Thymus (tissue), 11 donors: ENCODE results near the gene GRIK2. TPM values are rescaled to one million over a fixed set of nuclear protein-coding genes. Genes with fewer than 3 reads are reported as not detected.

Source experiments
- DNase-seq, 9 donors: peaks; one replicate each; pipeline ENCODE4 v3.0.0-alpha.2; 2013; ENCODE audit warnings: low spot score in 9 of 9, low read depth in 6 of 9, missing footprints in 1 of 9
- H3K27ac ChIP-seq, 2 donors: one replicate each; pipeline ENCODE4 v1.5.1; 2013; ENCODE audit warnings: control low read depth in 1 of 2, low read depth in 1 of 2, low read length in 1 of 2, mild to moderate bottlenecking in 1 of 2, moderate library complexity in 1 of 2
- H3K27me3 ChIP-seq, 2 donors: one replicate each; pipeline ENCODE4 v1.5.1; 2013; ENCODE audit warnings: low read length in 1 of 2; ENCODE audit not compliant: control insufficient read depth in 2 of 2, insufficient read depth in 1 of 2
- H3K36me3 ChIP-seq, 2 donors: one replicate each; pipeline ENCODE4 v1.5.1; 2013; ENCODE audit warnings: low read length in 1 of 2, mild to moderate bottlenecking in 1 of 2, moderate library complexity in 1 of 2; ENCODE audit not compliant: control insufficient read depth in 2 of 2, insufficient read depth in 2 of 2
- H3K4me1 ChIP-seq, 2 donors: one replicate each; pipeline ENCODE4 v1.5.1; 2013; ENCODE audit warnings: low read length in 2 of 2; ENCODE audit not compliant: control insufficient read depth in 2 of 2, insufficient read depth in 2 of 2
- H3K4me3 ChIP-seq, 2 donors: one replicate each; pipeline ENCODE4 v1.5.1; 2013; ENCODE audit warnings: low read length in 2 of 2, control low read depth in 1 of 2, mild to moderate bottlenecking in 1 of 2
- H3K9me3 ChIP-seq, 2 donors: one replicate each; pipeline ENCODE4 v1.5.1; 2013; ENCODE audit warnings: low read length in 1 of 2, mild to moderate bottlenecking in 1 of 2; ENCODE audit not compliant: control insufficient read depth in 2 of 2, insufficient read depth in 1 of 2
- WGBS: extraction: QIAGEN DNeasy Blood & Tissue Kit; methylation state at CpG from one replicate; pipeline ENCODE4 v1.1.7; 2013; 5-methylcytosine and 5-hydroxymethylcytosine counted together
- polyA plus RNA-seq: library from polyadenylated mRNA; stranded (reverse); fragments of 200-250 nt; gene quantifications from one replicate; pipeline ENCODE4 v1.2.3, GENCODE V29; 2013
- total RNA-seq: library from RNA; stranded (reverse); fragments of 120-200 nt; gene quantifications from one replicate; pipeline ENCODE4 v1.2.4, GENCODE V29; 2013
- donor health status: healthy.

GRIK2 gene
- total and polyA plus RNA-seq, 2 donors, result under 0.01 to 0.18 TPM

DNA sequence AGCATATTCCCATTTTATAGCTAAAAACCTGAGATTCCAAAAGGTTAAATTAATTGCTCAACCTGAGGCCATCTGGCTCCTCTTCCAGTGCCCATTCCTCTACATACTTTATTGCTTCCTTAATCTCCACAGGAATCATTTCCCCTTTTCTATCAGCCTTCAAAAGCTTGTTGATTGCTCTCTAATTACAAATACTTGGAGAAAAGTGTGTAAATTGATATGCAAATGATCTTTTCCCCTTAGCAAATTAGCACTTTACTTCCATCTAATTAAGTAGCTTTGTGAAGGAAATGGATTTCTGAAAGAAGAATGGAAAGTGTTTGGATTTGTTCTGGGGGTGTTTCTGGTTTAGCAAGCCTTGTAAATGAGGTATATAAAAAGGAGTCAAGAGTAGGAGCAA lies 323.3 kb downstream of the GRIK2 start:
- no peaks in the 10 kb centered on the region for H3K27me3 ChIP-seq
- H3K36me3 ChIP-seq, result no peaks in the 10 kb centered on the region
- DNase-seq, result no peak

DNA sequence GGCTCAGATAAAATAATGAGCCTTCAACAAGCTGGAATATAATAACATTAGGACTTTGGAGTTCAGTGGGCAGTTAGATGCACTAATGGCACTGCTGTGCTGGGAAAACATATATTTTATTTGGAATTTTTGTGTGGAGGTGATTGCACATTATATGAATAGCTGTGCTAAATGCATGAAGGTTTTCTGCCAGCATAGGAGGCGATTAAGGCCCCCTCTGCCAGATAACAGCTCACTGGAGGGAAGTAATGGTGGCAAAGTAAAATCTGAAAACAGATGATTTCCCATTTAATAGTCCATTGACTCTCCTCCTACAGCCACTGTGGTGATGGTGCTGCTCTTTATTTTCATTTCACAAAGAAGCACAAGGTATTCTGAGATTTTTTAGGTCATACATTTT lies 326.0 kb downstream of the GRIK2 start:
- WGBS, result 70% methylated on average over 1 of the region's 1 CpG
- DNase-seq, result no peak
- H3K4me3 ChIP-seq, result no peak overlapping the region
- H3K27ac ChIP-seq, result no peak overlapping the region
- H3K36me3 ChIP-seq, result no peaks in the 10 kb centered on the region
- no peaks in the 10 kb centered on the region for H3K27me3 ChIP-seq
- no peaks in the 10 kb centered on the region for H3K4me1 ChIP-seq
- H3K9me3 ChIP-seq, result no peaks in the 10 kb centered on the region

More for the DNA sequence above, 323.3 kb downstream of the GRIK2 start:
- Histone ChIP-seq H3K4me3 (no peak overlapping the region), H3K27ac (no peak overlapping the region), H3K9me3 (no peaks in the 10 kb centered on the region), H3K4me1 (no peaks in the 10 kb centered on the region)

DNA sequence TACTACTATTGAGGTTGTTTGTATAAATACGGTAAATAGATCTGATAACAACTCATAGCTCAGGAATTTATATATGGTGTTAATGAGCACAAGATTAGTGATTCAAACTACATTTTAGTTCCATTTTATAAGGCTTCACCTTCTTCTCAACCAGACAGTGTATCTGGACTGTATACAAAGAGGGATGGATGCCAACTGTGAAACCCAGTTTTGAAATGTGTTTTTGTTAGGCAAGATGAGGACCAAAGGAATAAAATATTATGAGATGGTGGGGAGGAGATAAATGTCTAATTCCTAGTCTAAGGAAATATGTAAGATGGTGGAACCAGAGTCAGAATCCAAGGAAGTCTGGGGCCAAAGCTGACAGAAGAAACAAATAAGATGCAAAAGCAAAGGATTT lies 329.0 kb downstream of the GRIK2 start:
- WGBS, result 96% methylated on average over 1 of the region's 1 CpG

DNA sequence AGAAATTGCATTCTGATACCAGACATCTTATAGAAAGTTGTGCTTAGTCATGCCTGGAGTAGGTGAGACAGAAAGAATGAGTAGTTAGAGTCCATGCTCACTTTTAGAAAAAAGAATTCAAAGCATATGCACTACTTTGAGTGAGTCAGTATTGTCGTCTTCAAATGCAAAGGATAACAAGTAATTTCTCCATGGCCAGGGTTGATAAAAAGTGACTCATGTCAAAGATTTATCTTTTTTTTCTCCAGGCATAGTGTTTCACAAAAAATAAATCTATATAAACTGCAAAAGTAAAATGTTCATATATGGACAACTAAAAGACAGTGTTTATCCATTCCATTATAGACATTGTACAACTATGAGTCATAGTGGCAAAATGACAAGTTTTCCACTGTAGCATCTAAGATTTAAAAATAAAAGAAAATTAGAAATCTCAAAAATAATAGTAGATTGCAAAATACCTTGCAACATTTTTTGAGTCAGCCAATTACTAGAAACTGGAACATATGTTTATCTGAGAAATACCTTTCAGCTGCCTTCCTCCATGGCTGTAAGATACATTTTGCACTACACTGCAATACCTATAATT lies 329.6 kb downstream of the GRIK2 start:
- Histone ChIP-seq H3K27ac (no peak overlapping the region), H3K27me3 (no peaks in the 10 kb centered on the region), H3K4me1 (no peaks in the 10 kb centered on the region), H3K4me3 (no peak overlapping the region), H3K36me3 (no peaks in the 10 kb centered on the region), H3K9me3 (no peaks in the 10 kb centered on the region)
- 89% methylated on average over 1 of the region's 1 CpG for WGBS
- DNase-seq, result no peak

More for the DNA sequence above, 329.0 kb downstream of the GRIK2 start:
- no peak for DNase-seq
- Histone ChIP-seq H3K27ac (no peak overlapping the region), H3K4me3 (no peak overlapping the region), H3K27me3 (no peaks in the 10 kb centered on the region), H3K9me3 (no peaks in the 10 kb centered on the region), H3K36me3 (no peaks in the 10 kb centered on the region), H3K4me1 (no peaks in the 10 kb centered on the region)

DNA sequence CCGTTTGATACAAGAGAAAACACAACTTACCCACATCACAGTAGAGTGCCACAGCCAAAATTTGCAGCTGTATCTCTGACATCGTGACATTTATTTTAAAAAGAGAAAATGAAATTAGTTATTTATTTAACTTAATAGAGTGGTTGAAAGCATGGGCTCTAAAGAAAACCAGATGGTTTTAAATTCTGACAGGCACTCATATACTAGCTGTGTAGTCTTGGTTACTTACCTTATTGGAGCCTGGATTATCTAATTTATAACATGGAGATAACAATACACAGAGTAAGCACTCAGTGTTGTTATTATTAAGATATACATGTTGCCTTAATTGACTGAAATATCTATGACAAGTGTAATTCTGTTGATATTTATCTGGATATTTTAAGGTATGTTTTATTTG lies 334.9 kb downstream of the GRIK2 start:
- Histone ChIP-seq H3K4me3 (no peak overlapping the region), H3K36me3 (no peaks in the 10 kb centered on the region), H3K27ac (no peak overlapping the region), H3K27me3 (no peaks in the 10 kb centered on the region), H3K4me1 (no peaks in the 10 kb centered on the region), H3K9me3 (no peaks in the 10 kb centered on the region)
- WGBS, result 90% methylated on average over 2 of the region's 2 CpGs
- DNase-seq, result no peak

DNA sequence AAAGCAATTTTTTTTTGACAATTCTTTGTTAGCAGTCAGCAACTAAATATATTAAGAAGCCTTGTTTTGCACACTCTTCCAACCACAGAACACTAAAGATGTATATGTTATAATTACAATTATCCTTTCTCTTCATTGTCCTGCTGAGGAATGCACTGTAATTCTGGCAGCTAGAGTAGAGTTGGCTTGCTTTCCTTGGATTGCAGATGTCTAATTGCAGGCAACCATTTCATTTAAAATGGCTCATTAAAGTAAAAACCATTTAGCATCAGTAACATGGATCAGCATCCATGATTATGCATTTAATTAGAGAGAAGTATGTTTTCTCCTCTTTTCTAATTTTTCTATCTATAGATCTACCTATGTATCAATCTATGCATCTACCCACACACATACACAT lies 335.4 kb downstream of the GRIK2 start:
- DNase-seq, result no peak
- H3K36me3 ChIP-seq, result no peaks in the 10 kb centered on the region
- H3K27ac ChIP-seq, result no peak overlapping the region
- H3K4me1 ChIP-seq, result no peaks in the 10 kb centered on the region
- H3K9me3 ChIP-seq, result no peaks in the 10 kb centered on the region
- H3K27me3 ChIP-seq, result no peaks in the 10 kb centered on the region
- H3K4me3 ChIP-seq, result no peak overlapping the region

DNA sequence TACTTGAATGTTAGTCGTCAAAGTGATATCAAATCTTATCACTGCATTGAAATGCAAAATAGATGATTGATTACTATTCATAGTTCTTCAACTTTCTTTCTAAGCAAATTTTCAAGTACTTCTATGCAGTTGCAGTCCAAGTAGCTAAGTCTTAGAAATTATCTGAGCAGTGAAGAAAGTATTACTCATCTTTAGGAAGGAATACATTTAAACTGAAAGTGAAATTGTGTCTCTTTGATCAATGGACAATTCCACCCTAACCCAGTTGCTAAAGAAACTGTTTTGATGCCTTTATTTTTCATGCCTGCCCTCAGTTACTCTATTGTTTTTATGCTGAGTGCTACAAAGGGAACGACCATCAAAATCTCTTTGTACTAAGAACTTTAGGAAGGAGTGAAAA lies 337.4 kb downstream of the GRIK2 start:
- no peaks in the 10 kb centered on the region for H3K4me1 ChIP-seq
- no peak for DNase-seq
- H3K4me3 ChIP-seq, result no peak overlapping the region
- WGBS, result 35% methylated on average over 2 of the region's 2 CpGs
- no peaks in the 10 kb centered on the region for H3K9me3 ChIP-seq
- H3K27ac ChIP-seq, result no peak overlapping the region
- no peaks in the 10 kb centered on the region for H3K27me3 ChIP-seq
- no peaks in the 10 kb centered on the region for H3K36me3 ChIP-seq

DNA sequence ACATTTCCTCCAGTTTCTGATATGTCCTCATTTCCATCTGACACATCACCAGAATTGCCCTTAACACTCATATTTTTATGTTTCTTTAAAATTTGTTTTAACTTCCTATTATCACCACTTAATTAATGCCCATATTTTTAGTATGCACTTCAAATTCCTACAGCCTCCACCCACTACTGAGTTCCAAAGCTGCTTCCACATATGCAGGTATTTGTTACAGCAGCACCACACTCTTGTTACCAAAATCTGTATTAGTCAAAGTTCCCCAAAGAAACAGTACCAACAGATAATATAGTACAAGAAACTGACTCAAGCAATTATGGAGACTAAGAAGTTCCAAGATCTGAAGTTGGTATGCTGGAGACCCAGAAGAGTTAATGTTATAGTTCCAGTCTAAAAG lies 340.4 kb downstream of the GRIK2 start:
- Histone ChIP-seq H3K36me3 (no peaks in the 10 kb centered on the region), H3K4me1 (no peaks in the 10 kb centered on the region), H3K27me3 (no peaks in the 10 kb centered on the region), H3K4me3 (no peak overlapping the region), H3K27ac (no peak overlapping the region), H3K9me3 (peaks cover 0 to 5% of the 10 kb centered on the region in 2 donors)
- DNase-seq, result no peak

DNA sequence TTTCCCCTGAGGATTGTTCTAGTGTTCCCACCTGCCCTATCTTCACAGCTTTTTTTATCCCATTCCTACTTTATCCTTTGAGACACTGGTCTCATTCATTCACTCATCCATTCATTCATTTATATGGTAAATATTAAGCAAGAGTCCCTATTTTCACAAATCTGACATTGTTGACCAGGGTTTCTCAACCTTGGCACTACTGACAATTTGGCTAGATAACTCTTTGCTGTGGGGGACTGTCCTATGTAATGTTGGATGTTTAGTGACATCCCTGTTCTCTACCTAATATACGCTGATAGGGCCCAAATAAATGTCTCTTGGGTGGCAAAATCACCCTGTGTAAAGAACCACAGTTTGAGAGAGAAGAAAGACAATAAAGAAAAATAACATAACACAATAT lies 345.0 kb downstream of the GRIK2 start:
- Histone ChIP-seq H3K27ac (no peak overlapping the region), H3K4me3 (no peak overlapping the region), H3K4me1 (no peaks in the 10 kb centered on the region), H3K27me3 (no peaks in the 10 kb centered on the region), H3K9me3 (peaks cover 0 to 5% of the 10 kb centered on the region in 2 donors), H3K36me3 (no peaks in the 10 kb centered on the region)
- DNase-seq, result no peak
- WGBS, result 75% methylated on average over 1 of the region's 1 CpG

DNA sequence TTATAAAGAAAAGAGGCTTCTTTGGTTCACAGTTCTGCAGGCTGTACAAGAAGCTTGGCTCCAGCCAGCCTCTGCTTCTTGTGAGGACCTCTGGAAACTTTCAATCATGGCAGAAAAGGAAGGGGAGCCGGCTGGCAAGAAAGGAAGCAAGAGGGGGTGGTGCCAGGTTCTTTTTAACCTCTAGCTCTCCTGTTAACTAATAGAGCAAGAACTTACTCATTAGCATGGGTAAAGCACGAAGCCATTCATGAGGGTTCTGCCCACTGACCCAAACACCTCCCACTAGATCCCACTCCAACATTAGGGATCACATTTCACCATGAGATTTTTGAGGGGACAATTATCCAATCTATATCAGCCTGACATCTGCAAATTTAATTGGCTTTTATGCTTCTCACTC lies 347.1 kb downstream of the GRIK2 start:
- Histone ChIP-seq H3K4me3 (no peak overlapping the region), H3K27me3 (no peaks in the 10 kb centered on the region), H3K4me1 (no peaks in the 10 kb centered on the region), H3K27ac (no peak overlapping the region), H3K36me3 (no peaks in the 10 kb centered on the region), H3K9me3 (peaks cover 0 to 5% of the 10 kb centered on the region in 2 donors)
- WGBS, result 38% methylated on average over 2 of the region's 2 CpGs
- no peak for DNase-seq
